Endodermal cell (in vitro differentiated cells): ENCODE results near the gene NPLOC4. TPM values are rescaled to one million over a fixed set of nuclear protein-coding genes. Genes with fewer than 3 reads are reported as not detected.
A peak's percentile ranks its signal among the peaks of the same experiment; 100 is the strongest.

ENCODE experiments used
- DNase-seq: peaks from one replicate; pipeline ENCODE4 v3.0.0-alpha.2; 2017
- H3K27ac ChIP-seq: 2 replicates; pipeline ENCODE4 v1.5.1; 2013; ENCODE audit warnings: mild to moderate bottlenecking, low read depth, low read length, moderate library complexity
- H3K27me3 ChIP-seq: 2 replicates; pipeline ENCODE4 v1.6.1; 2013; ENCODE audit warnings: mild to moderate bottlenecking, low read length, moderate library complexity; ENCODE audit not compliant: insufficient read depth, control insufficient read depth, poor library complexity, severe bottlenecking
- H3K36me3 ChIP-seq: 2 replicates; pipeline ENCODE4 v1.7.0; 2013; ENCODE audit warnings: mild to moderate bottlenecking, low read length, moderate library complexity; ENCODE audit not compliant: control insufficient read depth, insufficient read depth
- H3K4me1 ChIP-seq: one replicate; pipeline ENCODE4 v1.7.0; 2013; ENCODE audit warnings: low read length; ENCODE audit not compliant: control insufficient read depth, insufficient read depth
- H3K4me3 ChIP-seq: 2 replicates; pipeline ENCODE4 v1.5.1; 2013; ENCODE audit warnings: mild to moderate bottlenecking, low read length, moderate library complexity
- H3K9ac ChIP-seq: 2 replicates; pipeline ENCODE4 v1.6.1; 2013; ENCODE audit warnings: mild to moderate bottlenecking, low read length, moderate library complexity; ENCODE audit not compliant: poor library complexity, severe bottlenecking; ENCODE audit errors: extremely low read depth
- H3K9me3 ChIP-seq: 2 replicates; pipeline ENCODE4 v1.6.1; 2013; ENCODE audit warnings: mild to moderate bottlenecking, low read length, moderate library complexity; ENCODE audit not compliant: control insufficient read depth
- H3K27ac Mint-ChIP-seq: 2 replicates; pipeline ENCODE4 v1.8.0; 2020; ENCODE audit warnings: mixed read lengths
- H3K27me3 Mint-ChIP-seq: 2 replicates; pipeline ENCODE4 v1.8.0; 2021; ENCODE audit warnings: mild to moderate bottlenecking, mixed read lengths; ENCODE audit not compliant: insufficient read depth
- H3K36me3 Mint-ChIP-seq: 2 replicates; pipeline ENCODE4 v1.8.0; 2020; ENCODE audit warnings: low read depth, mixed read lengths
- H3K4me1 Mint-ChIP-seq: 2 replicates; pipeline ENCODE4 v1.8.0; 2020; ENCODE audit warnings: mixed read lengths
- H3K4me3 Mint-ChIP-seq: 2 replicates; pipeline ENCODE4 v1.8.0; 2020; ENCODE audit warnings: mild to moderate bottlenecking, moderate library complexity, mixed read lengths
- H3K9me3 Mint-ChIP-seq: 2 replicates; pipeline ENCODE4 v1.8.0; 2020; ENCODE audit warnings: mild to moderate bottlenecking, mixed read lengths
- CTCF ChIP-seq: fragments of 200-600 bp; sonication (generic); conservative IDR thresholded peaks from 2 replicates; pipeline ENCODE4 v1.5.0; 2021; ENCODE audit warnings: antibody characterized with exemption, mild to moderate bottlenecking
- WGBS, 2 experiments: methylation state at CpG; one replicate each; pipeline versions ENCODE4 v1.1.5 to v1.1.7; 2013; ENCODE audit warnings: missing lambda C conversion rate in 2 of 2, mixed read lengths in 1 of 2; ENCODE audit not compliant: insufficient coverage in 1 of 2, insufficient read length in 1 of 2; 5-methylcytosine and 5-hydroxymethylcytosine counted together
- total RNA-seq, 2 donors: library from RNA; stranded (reverse); fragmentation: NEBNext Ultra II Directional in 1 of 2; extraction: Animal tissue kit (Norgen Biotek cat#: 25700) in 1 of 2; gene quantifications; 2 replicates in 1 of 2; 3 replicates in 1 of 2; pipeline ENCODE4 v1.2.1, GENCODE V29; 2021

The NPLOC4 gene
- total RNA-seq, 2 donors from 2014 or later, result 113 to 118 TPM

DNA sequence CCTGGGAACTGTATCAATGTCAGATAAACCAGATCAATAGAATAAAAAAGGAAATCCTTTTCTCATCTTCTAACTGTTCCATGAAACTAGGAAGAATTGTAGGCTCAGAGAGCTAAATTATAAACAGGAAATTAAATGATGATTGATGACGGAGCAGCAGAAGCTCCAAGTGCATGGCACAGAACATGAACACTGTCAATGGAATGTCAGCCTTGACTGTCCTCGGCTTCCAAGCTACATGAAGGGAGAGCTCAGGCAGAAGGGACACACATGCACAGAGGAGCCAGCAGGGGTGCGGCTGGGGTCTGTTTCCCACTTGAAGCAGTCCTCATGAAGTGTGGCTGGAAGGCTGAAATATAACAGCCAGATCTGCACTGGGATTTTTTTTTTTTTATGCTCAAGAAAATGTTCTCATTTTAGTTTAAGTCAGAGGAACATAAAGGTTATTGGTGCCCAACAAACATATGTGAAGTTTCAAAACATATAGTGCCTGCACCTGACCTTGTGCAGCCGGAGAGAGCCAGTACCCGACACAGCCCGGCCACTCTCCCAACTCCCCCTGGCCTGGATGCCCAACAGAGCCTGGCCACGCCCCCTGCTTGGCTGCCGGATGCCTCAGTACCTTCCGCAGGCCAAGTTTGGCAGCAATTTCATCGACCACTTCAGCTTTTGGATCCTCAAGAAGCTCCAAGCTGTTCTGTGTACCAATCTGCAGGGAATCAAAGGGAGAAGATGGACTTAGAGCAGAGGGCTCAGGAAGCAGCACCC, 37.0 kb downstream of the NPLOC4 start:
- DNase-seq, result no peak
- Mint-ChIP-seq H3K36me3 (peaks cover 72% of the 10 kb centered on the region), H3K4me3 (no peak overlapping the region), H3K27ac (peak overlapping the region; percentile 44), H3K27me3 (no peaks in the 10 kb centered on the region), H3K4me1 (no peaks in the 10 kb centered on the region), H3K9me3 (no peaks in the 10 kb centered on the region)
- Histone ChIP-seq H3K4me1 (no peaks in the 10 kb centered on the region), H3K9ac (no peak overlapping the region), H3K9me3 (no peaks in the 10 kb centered on the region), H3K36me3 (peaks cover 83% of the 10 kb centered on the region), H3K27me3 (no peaks in the 10 kb centered on the region), H3K4me3 (no peak overlapping the region), H3K27ac (no peak overlapping the region)
- TF ChIP-seq CTCF, result no peak
- 95 to 97% methylated on average over 7 to 10 of the region's 10 CpGs for WGBS, 2 experiments

- no peak for TF ChIP-seq CTCF
- Histone ChIP-seq H3K27me3 (no peaks in the 10 kb centered on the region), H3K4me1 (no peaks in the 10 kb centered on the region), H3K4me3 (no peak overlapping the region), H3K9me3 (no peaks in the 10 kb centered on the region), H3K9ac (no peak overlapping the region), H3K27ac (no peak overlapping the region), H3K36me3 (peaks cover 88% of the 10 kb centered on the region)
- Mint-ChIP-seq H3K9me3 (no peaks in the 10 kb centered on the region), H3K4me1 (no peaks in the 10 kb centered on the region), H3K4me3 (no peak overlapping the region), H3K36me3 (peaks cover 78% of the 10 kb centered on the region), H3K27ac (peak overlapping the region; percentile 73), H3K27me3 (no peaks in the 10 kb centered on the region)
- no peak for DNase-seq
- WGBS, 2 experiments, result 94 to 95% methylated on average over 8 to 11 of the region's 11 CpGs
Observed at GRCh38 chr17:81593105-81593871, 43.6 kb downstream of the NPLOC4 start.

DNA sequence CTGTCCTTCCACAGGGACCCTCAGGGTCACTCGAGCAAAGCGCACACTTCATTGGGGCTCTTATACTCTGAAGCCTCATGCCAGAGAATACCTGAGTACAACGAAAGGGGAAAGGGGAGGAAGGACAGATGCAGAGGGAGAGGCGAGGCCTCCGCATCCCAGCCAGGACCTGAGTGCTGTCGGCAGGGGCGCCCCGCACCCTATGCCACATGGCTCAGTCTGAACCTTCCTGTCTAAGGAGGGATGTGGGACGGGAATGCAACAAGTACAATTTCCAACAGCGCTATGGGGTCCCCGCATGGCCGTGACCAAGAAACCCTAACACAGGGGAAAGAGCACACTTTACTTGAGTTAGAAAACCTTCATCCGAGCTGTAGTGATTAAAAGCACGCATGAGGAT, 44.9 kb downstream of the NPLOC4 start:
- no peak overlapping the region for H3K27ac ChIP-seq
- Mint-ChIP-seq H3K4me3 (no peak overlapping the region), H3K4me1 (no peaks in the 10 kb centered on the region), H3K27me3 (no peaks in the 10 kb centered on the region), H3K27ac (peak overlapping the region; percentile 26), H3K9me3 (no peaks in the 10 kb centered on the region), H3K36me3 (peaks cover 78% of the 10 kb centered on the region)
- TF ChIP-seq CTCF, result no peak
- peaks cover 84% of the 10 kb centered on the region for H3K36me3 ChIP-seq
- no peak overlapping the region for H3K9ac ChIP-seq
- no peak overlapping the region for H3K4me3 ChIP-seq
- DNase-seq, result no peak
- no peaks in the 10 kb centered on the region for H3K27me3 ChIP-seq
- 96 to 100% methylated on average over 12 to 14 of the region's 14 CpGs for WGBS, 2 experiments
- H3K4me1 ChIP-seq, result no peaks in the 10 kb centered on the region
- no peaks in the 10 kb centered on the region for H3K9me3 ChIP-seq
